Amygdala (tissue), 56 donors: ENCODE data around the gene TSPAN5.
"Not testable (repeated sequence)": the region's sequence is repeated elsewhere in the genome, so short reads cannot be mapped to it uniquely, and the experiment has no call there.

Experiments
- DNase-seq, 56 donors: peaks; one replicate each; lab custom pipeline; 2025; lab: John Stamatoyannopoulos, UW

The TSPAN5 gene

DNA sequence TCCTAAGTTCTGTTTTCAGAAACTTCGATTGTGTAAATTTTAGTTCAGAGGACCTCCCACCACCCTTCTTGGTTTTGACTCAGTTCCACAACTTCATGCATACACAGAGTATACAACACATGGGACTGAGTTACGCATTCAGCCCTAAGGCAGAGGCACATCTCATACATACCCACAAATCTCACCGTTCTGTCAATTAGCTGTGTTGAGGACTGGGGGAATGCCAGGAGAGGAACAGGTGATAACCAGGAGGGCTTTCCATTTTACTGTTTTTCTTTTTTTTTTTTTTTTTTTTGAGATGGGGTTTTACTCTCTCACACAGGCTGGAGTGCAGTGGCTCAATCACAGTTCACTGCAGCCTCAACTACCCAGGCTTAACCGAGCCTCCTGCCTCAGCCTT is 150.2 kb downstream of the TSPAN5 start:
- no peak for DNase-seq

DNA sequence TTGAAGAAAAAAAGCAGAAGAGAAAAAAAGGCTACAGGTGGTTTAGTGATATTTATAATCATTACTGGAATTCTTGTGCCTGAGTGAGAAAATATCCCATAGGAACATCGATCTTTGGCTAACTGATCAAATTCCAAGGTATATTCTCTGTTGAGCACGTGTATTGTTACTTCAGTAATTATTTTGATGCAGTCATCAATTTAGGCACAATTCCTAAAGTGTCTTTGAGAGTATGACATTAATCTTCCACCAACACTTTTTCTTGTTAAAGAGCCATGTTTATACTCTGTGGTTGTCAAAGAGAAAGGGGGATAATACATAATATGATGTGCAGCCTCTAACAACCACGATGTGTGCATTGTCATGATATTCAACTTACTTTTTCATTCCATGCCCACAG is 151.1 kb downstream of the TSPAN5 start:
- DNase-seq = no peak

DNA sequence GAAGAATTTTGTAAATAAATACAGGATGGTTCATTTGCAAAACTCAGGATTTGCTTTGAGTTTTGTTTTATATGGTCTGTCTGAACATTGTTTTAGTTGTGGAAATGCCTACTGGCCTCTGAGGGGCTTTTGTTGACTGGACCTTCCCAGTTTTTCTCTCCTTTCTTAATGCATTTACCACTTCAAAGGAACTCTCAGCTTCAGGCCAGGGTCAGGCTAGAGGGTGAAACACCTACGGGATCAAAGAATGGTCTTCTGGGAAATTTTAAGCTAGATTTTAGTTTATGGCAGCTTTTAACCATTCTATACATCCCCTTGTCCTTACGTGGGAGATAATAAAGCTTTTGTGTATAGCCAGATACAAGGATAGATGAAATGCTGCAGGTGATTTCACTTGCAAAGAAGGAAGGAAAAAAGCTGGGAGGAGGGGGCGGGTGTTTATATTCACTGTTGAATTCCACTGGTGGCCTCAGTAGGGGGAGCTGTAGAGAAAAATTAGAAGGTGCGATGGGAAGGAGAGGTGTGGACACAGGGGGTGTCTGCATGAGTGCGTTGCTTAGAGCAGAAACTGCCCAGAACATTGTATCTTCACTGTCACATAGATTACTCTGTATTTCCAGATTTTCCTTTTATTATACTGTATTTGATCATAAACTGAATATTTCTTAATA is 151.8 kb downstream of the TSPAN5 start:
- DNase-seq = no peak

DNA sequence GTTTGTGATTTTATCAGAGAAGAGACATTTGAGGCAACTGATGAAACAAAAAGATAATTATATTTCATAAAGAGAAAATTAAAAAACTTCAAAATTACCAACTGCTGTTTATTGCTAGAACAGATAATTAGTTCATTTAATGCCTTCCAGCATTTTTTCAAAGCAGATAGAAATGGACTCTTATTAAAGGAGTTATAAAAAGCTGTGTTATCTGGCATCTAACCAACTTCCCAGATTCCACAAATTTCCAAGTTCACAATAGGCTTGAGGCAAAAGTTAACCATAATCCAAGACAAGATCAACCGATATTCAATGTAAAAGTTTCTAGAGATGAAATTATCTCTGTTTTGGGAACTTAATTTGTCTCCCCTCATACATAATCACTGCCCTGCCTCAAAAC is 152.4 kb downstream of the TSPAN5 start:
- DNase-seq = no peak

DNA sequence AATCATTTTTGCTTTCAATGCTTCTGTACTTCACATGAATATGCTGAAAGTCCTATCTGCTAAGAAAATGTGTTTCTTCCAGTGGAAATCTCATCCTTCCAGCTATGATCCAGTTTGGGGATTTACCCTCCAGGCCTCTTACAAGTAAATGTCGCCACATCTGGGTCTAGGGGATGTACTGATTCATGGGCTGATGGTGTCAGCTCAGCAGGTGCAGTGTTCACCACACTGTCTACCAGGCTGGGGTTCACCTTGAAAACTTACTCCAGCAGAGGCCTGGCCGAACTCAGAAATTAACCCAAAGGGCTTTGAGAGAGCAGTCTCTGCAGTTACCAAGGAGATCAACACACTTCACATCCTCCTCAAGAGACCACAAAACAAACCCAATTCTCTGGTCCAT is 154.3 kb downstream of the TSPAN5 start:
- DNase-seq = no peak

DNA sequence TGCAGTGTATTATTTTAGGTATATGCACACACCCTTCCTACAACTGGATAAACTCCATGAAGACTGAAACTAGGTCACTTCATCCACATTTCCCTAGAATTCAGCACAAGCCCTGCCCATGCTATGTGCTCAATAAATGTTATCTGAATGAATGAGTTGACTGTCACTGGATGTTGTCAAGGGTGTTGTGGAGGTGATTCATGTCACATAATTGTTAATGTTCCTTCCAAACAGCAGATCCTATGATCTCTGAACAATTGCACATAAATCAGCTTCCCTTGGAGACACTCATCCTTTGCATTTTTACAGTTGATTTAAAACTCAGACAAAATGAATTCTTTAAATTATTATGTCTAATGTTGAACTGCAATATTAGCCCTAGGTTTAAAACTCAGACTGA is 154.7 kb downstream of the TSPAN5 start:
- DNase-seq = no peak

DNA sequence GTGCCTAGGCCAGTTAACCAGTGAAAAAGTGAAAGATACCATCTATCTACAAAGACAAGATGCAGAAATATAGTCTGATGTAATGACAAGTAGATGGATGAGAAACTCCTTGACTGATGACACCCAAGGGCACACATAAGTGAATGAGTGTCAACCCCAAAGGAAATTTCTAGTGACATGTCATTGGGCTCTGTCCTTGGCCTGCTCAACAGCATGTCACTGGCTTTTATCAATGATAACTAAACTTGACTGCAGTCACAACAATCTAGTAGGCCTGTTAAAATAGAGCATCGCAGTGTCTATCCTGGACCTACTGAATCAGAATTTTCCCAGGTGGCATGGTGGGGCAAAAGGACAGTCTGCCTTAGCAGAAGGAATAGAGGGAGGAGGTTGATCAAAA is 155.8 kb downstream of the TSPAN5 start:
- DNase-seq = no peak

DNA sequence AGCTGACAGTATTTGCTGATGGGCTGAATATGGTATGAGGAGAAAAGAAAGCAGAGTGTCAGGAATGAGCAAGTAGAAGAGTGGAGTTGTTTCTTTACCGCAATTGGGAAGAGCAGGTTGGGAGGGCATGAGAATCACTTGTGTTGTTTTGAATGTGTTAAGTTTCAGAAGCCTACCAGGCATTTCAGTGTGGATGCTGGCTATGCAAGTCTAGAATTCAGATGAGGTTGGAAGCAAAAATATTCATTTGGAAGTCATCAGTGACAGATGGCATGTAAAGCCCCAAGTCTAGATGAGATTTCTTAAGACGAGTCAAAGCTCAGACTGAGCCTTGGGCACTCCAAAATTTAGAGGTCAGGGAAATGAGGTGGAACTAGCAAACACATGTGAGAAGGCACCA is 156.4 kb downstream of the TSPAN5 start:
- DNase-seq = no peak

DNA sequence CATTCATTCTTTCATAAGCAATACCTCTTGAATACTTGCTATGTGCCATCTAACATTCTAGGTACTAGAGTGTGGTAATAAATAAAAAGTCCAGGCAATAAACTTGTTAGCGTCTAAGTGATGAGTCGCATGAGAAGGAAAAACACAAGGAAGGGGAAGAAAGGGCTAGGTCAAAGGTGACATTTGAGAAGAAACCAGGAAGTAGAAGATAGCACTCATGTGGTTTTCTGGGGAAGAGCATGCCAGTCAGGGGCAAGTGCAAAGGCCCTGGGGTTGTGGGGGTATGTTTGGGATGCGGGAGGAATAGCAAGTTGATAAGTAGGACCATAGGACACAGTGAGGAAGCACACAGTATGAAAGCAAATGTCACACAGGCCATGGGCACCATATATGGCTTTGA is 157.0 kb downstream of the TSPAN5 start:
- no peak for DNase-seq

DNA sequence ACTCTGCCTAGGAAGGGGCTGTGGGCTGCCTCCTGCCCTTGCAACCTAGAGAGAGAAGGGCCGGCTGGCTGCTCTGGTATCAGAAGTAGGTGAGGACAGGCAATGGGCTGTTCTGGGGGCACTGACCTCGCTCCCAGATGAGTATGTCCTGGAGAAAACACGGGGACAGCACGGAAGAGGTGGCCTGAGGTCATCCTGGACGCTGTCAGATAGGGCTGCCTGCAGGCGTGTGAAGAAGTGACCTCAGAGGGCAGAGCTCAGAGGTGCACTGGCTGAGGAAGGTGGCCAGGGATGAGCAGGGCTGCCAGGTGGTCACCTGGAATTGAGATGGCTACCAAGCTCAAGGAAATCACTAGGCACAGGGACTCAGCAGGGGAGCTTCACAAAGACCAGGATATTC is 159.6 kb downstream of the TSPAN5 start:
- DNase-seq = no peak

DNA sequence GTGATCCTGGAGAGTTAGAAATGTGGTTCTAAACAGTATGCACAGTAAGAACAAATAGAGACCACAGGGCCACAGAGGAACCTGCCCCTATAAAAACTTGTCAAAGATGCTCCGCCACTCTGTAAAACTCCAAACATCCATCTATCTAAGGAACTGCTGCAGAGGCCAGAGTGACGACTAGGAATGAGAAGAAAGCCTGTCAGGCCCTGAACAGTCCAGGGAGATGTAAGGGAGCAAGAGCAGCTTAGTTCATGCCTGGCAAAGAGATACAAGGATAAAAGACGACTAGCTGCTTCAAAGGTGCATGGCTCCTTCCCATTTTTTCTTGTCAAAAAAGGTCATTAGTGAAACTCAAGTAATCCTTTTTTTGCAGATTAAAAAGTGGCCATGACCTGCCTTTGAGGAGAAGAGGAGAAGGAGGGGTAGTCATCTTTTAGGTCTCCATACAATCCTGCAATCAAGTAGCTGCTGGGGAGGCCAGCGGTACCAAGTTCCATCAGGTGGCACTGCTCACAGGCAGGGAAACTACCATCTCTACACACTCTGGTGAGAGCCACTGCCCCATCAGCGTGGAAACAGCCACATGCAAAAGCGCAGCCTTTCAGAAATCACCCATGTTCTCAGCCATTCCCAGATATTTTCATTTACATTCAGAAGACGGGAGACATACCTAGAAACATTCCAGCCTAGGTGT is 162.1 kb downstream of the TSPAN5 start:
- DNase-seq = no peak

DNA sequence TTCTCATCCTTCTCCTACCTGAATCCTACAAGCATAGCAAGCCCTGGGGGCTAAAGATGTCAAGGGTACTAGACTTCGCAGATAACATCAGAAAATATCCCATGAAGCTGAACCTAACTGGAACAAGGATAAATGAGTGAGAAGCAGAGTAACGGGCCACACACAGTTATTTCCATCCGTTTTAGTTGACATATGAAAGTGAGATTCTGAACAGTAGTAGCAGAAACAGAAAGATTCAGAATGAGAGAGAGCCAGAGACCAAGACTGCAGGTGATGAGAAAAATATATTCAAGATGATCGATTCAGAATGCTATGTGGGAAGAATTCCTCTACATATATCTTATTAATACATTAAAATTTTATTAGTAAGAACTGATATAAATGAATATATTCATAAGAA is 165.1 kb downstream of the TSPAN5 start:
- DNase-seq = no peak

DNA sequence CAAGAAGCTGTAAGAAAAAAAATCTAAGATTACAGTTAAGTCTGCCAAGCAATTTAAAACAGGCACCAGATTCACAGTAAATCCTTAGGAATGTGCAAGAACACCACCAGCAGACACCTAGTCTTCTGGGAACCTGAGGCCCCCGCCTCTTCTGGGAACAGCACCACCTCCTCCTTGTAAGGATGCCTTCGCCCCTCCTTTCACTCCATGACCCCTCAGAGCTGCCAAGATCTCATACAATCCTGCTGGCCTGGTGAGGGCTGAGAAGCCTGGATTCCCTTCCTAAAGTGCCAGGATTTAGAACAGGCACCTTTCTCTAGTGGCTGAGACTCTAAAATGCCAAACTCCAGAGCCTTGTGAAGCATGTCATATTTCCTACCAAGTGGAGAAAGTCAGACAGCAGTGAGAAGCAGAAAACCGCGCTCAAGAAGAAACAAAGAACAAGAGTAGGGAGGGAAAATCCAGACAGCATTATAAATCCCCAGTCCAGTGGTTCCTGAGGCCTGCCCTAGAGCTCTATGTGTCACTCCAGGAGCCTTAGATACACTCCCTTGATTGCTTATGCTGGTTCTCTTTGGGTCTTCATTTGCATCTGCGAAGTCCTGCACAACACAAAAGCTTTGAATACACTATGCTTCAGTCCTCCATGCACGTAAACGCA is 166.4 kb downstream of the TSPAN5 start:
- DNase-seq = peak in 2 of 56 donors; percentile 5 to 15

DNA sequence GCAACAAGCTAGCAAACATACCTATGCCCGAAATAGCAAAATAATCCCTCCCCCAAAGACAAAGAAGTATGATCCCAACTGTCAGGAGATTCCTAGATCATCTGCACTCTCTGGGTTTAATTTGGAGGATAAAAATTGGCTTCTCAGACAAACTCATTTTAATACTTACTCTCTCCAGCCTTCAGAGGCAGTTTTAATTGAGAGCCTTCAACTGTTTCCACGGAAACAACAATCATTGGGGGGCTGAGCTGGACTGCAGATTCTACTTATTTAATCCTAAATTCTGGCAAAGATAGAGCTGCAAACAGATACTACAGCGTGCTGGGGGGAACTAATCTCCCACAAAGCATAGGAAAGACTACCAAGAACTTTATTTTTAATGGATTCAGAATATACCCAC is 168.2 kb downstream of the TSPAN5 start:
- DNase-seq = no peak

DNA sequence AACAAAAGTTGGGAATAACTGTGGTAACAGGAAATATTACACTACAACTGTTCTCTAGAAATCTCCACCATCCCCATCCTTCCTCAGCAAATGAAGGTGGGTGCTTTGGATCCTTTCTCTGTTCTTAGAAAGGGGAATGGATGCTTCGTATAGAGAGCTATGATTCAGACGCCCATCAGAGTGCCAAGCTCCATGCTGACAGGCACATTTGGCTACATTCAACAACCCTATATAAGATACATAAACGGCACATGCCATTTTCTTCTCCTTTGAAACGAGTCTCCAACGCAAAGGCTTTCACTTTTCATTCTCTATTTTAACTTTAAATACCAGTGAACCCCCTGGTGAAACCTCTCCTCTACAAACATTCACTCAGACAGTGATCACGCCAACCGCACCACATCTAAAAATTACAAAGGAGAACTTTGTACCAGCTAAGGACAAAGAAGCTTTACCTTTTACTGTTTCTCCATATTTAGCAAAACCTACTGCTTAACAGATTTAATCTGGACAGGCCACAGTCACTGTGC is 172.5 kb downstream of the TSPAN5 start:
- DNase-seq = no peak

DNA sequence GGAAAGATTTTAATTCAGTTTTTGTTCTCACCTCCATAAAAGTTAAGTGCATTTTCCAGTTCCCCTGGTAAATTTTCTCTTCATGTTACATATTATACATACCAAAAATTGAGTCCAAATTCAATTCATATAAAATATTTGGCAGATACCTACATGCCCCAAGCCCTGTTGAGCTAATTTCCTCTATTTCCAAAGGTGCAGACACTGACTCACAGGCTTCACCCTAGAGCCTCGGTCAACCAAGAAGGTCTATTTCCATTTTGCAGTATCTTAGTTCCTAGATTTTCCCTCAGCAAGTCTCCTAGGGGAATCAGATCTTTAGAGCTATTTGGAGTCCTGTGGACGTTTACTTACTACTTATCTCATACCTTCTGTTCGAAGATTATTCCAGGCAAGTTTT is 174.4 kb downstream of the TSPAN5 start:
- no peak for DNase-seq

DNA sequence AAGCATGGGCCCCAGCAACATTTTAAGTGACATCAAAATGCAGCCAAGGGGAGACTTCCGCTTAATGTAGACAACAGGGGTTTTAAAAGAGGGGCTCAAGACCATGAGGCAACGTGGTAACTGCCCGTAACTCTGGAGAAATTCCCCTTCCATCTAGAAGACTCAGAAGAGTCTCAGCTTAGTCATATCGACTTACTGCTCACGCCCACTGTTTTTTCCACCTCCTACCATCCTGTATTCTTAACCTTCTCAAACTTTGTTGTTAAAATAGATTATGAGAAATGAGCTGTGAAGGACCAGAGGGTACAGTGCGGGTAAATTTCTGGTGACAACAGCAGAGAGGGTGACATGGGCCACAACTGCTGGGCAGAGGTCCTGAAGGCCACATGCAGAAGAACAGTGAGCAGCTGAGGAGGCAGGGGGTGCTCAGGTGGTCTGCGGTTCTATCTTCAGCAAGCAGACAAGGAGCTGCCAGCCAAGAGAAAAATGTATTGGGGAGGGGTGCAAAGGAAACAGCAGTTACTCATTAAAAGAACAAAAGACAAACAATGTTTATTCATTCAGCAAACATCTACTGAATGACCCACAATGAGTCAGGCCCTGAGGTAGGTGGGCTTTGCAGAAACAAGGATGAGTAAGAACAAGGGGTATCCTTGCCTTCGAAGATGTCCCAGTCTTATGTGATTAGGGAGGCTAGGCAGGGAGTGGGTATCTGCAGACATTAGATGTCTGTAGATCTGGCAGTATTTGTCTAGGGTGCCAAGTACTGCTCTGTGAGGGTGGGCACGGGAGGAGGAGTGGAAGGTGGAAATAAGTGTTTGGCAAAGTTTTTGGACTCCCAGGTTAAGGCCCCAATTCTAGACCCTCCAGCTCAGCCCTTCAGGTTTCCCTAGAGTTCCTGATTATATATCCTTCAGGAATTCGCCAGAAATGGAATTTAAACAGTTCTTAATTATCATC is 175.3 kb downstream of the TSPAN5 start:
- no peak for DNase-seq

DNA sequence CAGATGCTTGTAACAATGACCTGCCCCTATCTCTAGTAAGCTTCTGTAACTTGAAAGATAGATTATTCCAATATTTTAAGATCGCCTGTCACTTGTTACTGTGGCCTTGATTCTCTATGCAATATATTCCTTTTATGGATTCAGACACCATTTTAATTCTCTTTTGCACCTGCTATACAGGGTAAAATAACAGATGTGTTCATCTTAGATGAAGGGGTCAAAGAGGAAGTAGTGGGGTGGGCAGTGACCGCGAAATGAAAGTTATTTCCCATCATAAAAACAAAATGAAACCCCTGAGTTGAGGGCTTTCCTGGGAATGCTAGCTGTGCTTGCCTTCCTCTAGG is 175.9 kb downstream of the TSPAN5 start:
- DNase-seq = no peak

DNA sequence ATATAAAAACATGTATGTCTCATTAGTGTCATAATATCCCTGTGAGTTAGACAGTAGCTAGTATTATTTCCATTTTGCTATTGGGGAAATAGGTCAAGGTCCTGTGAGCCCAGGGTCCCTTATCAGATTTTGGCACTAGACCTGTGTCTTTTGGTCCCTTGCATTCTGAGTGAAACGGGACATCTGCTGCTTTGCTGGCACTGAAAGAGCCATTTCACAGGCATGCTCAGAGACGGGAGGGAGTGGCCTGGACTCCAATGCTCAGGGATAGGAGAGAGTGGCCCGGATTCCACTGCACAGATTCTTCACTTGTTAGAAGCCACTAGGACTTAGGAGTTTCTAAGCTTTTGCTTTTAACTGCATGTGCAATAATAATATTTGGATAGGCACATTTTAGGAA is 177.2 kb downstream of the TSPAN5 start:
- DNase-seq = peak in 23 of 56 donors; percentile 6 to 61 (median 28)

DNA sequence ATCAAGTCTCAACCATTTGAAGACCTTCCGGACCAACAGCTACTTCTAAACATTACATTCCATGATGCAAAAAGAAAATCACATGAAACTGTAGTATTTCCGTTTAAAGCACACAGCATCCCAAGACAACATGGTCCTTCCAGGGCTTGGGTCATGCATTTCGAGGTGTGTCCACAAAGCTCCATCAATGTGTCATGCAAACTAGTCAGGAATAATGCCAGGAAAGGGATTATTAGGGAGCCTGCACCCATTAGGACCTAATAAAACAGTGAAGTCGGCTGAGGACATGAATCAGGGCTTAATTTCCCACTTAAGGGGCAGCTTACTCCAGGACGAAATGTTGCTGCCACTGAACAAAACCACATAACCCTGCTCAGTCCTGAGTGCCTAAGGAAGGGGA is 177.9 kb downstream of the TSPAN5 start:
- no peak for DNase-seq

DNA sequence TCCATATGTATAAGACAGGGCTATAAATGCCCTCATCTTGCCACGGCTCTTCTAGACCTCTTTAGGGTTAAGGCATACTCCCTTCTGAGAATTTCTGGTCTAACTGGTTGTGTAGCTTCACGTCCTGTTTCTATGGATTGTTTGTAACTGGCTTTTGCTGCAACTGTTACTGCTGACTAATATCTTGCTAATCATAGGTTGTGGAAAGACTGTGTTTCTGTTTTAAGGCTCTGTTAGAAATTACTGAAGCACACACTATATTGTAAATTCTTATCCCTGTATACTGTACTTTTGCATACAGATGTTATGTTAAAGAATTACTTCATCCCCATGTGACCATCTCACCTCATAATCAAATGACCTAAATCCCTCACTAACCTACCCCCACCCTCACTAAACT is 178.8 kb downstream of the TSPAN5 start:
- DNase-seq = not testable (repeated sequence)
